GM10266 (cell line): ENCODE data around the gene IP6K3.

ENCODE experiments used
- DNase-seq: peaks from one replicate; pipeline ENCODE4 v3.0.0; 2012; ENCODE audit errors: extremely low spot score
- TF ChIP-seq, protein P1 (sequence below): IDR thresholded peaks from 2 replicates; pipeline ENCODE4 v1.5.1; 2012; ENCODE audit warnings: mild to moderate bottlenecking, low read depth; ENCODE audit not compliant: control insufficient read depth, insufficient read depth; ENCODE audit errors: missing control alignments

IP6K3 gene

DNA sequence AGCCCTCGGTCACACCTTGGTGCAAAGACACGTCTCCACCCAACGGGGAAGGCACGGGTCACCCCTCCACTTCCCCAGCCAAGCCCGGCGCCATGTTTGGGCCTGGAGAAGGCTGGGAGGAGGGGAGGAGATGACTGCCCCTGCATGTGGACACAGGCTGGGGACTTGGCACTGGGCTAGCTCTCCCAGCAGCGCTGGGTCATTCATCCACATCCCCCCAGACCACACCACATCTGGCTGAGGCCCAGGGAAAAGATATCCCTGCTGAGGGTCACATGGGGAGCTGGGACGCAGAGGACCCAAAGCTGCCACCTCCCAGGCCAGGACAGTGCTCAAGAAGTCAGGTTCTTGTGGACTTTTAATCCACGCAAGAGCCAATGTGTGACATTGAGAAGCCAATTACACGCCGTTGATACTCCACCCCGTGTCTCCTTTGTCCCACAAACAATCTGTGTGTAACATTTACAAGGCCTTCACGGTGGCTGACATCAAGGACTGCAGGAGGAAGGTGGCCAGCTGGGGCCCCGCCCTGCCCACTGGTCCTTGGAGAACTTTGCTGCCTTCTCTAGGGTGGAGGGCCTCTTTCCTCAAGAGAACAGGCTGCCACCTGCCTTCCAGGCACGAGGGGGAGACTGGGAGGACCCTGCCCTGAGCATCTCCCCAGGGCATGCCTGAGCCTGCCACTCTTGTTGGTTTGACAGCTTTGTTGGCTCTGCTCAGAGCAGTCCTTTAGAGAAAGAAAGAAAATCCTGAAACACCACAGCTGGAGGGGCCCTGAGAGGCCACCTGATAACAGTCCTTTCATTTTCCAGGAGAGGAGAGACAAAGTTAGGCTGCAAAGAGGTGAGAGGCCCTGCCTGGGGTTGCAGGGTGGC, 5.3 kb upstream of the IP6K3 start:
- TF ChIP-seq, protein P1, sequence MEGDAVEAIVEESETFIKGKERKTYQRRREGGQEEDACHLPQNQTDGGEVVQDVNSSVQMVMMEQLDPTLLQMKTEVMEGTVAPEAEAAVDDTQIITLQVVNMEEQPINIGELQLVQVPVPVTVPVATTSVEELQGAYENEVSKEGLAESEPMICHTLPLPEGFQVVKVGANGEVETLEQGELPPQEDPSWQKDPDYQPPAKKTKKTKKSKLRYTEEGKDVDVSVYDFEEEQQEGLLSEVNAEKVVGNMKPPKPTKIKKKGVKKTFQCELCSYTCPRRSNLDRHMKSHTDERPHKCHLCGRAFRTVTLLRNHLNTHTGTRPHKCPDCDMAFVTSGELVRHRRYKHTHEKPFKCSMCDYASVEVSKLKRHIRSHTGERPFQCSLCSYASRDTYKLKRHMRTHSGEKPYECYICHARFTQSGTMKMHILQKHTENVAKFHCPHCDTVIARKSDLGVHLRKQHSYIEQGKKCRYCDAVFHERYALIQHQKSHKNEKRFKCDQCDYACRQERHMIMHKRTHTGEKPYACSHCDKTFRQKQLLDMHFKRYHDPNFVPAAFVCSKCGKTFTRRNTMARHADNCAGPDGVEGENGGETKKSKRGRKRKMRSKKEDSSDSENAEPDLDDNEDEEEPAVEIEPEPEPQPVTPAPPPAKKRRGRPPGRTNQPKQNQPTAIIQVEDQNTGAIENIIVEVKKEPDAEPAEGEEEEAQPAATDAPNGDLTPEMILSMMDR = no peak
- DNase-seq = no peak

DNA sequence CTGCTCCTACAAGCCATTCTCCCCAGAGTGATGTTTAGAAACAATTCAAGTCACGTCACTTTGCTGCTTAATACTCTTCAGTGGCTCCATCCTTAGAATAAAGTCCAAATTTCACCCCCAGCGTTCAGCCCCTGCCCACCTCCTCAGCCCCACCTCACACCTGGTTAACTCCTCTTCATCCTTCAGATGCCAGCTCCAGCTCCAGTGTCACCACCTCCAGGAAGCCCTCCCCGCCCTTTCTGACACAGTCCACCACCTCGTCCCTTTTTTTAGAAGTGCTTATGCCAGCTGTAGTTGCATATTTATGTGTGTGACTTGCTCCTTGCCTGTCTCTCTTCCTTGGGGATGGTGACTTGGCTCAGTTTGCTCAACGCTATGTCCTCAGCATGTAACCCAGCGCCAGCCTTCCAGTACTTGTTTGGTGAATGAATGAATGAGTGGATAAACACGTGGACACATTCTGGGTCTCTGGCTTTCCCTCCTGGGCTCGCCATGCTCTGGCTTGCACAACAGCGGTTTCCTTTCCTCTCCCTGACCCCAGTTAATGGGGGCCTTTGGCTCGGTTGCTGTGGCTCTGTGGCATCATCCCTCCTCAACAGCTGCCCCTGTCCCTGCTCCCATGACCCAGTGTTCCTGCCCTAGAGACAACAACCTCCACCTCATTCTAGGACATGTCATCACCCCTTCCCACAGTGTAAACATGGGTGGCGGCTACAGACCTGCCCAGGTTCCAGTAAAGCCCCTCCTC, 3.7 kb upstream of the IP6K3 start:
- TF ChIP-seq, protein P1 = no peak
- DNase-seq = no peak

DNA sequence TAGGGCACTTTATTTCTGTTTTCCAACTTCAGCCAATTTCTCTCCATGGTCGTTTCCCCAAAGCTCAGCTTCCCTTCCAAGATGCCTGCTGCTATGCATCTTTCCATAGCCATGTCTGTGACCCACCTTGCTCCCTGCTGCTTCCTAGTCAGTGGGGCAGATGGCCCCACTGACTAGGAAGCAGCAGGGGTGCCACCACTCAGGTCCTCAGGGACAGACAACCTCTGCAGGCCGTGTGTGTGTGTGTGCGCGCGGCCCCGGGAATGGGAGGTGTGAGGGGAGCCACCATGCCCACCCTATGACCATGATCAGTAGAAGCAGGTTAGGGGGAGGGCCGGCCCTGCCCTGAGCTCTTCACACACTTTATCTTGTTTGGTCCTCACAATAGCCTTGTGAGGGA, 2.7 kb upstream of the IP6K3 start:
- no peak for DNase-seq
- TF ChIP-seq, protein P1 = no peak

DNA sequence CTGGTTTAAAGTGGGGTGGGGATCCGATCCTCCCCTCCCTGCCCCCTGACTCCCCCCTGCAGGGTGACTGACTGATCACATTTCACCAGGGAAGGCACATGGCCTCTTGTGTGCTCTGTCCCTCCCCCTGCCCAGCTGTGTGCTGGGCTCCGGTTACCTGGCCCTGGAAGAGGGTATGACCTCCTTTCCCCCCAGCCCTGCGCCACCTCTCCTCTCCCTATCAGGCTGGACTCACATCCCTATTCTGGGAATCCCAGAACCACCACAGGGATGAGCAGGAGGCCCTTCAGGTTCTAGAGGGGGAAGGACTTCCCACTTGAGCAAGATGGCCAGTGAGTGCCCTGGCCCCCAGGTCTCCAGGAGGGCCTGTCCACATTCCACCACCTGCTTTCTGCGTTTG, 2.1 kb upstream of the IP6K3 start:
- DNase-seq = no peak
- TF ChIP-seq, protein P1 = no peak

DNA sequence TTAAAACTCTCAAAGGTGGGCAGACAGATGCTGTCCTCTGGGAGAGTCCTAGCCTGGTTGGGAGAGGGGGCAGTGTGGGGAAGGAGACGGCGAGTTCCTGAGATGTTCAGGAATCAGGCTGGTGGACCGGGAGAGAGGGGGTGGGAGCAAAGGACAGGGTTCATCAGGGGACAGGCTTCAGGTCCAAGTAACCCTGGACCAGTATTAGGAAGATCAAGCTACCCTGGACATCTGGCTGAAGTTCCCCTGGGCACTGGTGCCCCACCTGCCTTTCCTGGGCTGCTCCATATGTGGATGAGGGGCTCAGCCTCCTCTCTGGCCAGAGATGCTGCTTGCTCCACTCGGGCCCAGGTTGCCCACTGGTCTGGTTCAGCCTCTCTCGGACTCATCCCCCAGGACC, 1.1 kb upstream of the IP6K3 start:
- no peak for DNase-seq
- TF ChIP-seq, protein P1 = no peak

DNA sequence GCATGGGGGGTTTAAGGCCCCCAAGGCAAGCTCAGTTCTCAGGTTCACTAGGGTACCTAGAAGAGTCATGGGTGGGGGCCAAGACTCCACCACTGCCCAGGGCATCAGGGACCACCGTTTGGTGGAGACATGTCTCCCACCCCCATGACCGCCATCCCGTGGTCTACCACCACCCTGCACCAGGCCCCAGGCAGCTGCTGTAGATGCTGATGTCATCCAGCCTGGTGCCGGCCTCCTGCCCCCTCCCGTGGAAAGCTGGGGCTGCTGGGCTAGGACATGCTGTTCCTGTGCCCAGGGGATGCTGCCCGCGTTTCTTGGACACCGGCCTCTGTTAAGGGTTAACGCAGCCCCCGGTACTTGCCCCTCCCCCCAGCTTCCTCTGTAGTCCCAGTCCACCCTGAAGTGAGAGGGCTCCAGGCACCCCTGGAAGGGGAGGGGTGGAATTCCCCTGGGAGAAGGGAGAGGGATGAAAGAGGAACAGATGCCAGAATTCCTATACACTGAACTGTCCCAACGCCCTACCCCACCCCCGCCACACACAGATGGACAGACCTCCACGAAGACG, 587 bp downstream of the IP6K3 start:
- DNase-seq = no peak
- TF ChIP-seq, protein P1 = no peak
